Measurements from ENCODE around the gene THEMIS2. TPM values are rescaled to one million over a fixed set of nuclear protein-coding genes. Genes with fewer than 3 reads are reported as not detected.

THEMIS2 gene
- total and polyA plus RNA-seq, 2 of the 13 experiments (the other 11 are each of a cell fraction or from before 2014, with no cell fraction given) = 0.38 to 1.5 TPM

GRCh38 chr1:27889506-27889905 lies 17.2 kb downstream of the THEMIS2 start:
- Histone ChIP-seq H4K20me1 (ENCODE audit: insufficient read depth, low read length) (no peaks in the 10 kb centered on the region), H3K36me3 (replicated peaks in 1 of 2; ENCODE audit: control insufficient read depth in 1 of 2, insufficient read depth in 2 of 2, low read length in 2 of 2) (peaks cover 9 to 36% of the 10 kb centered on the region in 2 experiments), H3K27me3 (ENCODE audit: control insufficient read depth in 1 of 2, insufficient read depth in 2 of 2, low read length in 2 of 2) (no peaks in the 10 kb centered on the region), H3K79me2 (ENCODE audit: insufficient read depth, low read length) (no peaks in the 10 kb centered on the region), H3K4me2 (ENCODE audit: low read depth, low read length) (no peak overlapping the region), H2AFZ (ENCODE audit: low read length) (no peak overlapping the region), H3K9ac (ENCODE audit: insufficient read depth, low read depth, low read length) (no peak overlapping the region), H3K27ac (ENCODE audit: extremely low read length, insufficient read depth, low read length) (no peak overlapping the region), H3K4me3 (replicated peaks in 1 of 3; ENCODE audit: insufficient read depth in 1 of 3, low read depth in 2 of 3, low read length in 3 of 3) (no peak overlapping the region), H3K4me1 (ENCODE audit: insufficient read depth, low read length) (no peaks in the 10 kb centered on the region), H3K9me3 (ENCODE audit: low read length) (no peaks in the 10 kb centered on the region)
- no TSS peak for BruUV-seq (replicated peaks)
- ATAC-seq (no peak), FAIRE-seq (no peak), DNase-seq (ENCODE audit: low spot score) (no peak)
- 96% methylated on average over 3 of the region's 3 CpGs for WGBS (ENCODE audit: low lambda C conversion rate)
- intact Hi-C loops (cut with micrococcal nuclease; ENCODE audit: unreplicated experiment) = no loop called here
- TF ChIP-seq ZSCAN12 (CRISPR knock-in tag; IDR thresholded peaks at IDR 0.05) (no peak), TOE1 (CRISPR knock-in tag; IDR thresholded peaks at IDR 0.05) (no peak), ZNF138 (CRISPR knock-in tag; IDR thresholded peaks at IDR 0.05; ENCODE audit: low read depth) (no peak), CSRNP2 (CRISPR knock-in tag; conservative IDR thresholded peaks at IDR 0.05; ENCODE audit: low read depth) (no peak), ZC3H4 (CRISPR knock-in tag; IDR thresholded peaks at IDR 0.05; ENCODE audit: borderline replicate concordance) (no peak), ZNF557 (CRISPR knock-in tag; IDR thresholded peaks at IDR 0.05) (no peak), EEA1 (CRISPR knock-in tag; IDR thresholded peaks at IDR 0.05; ENCODE audit: borderline replicate concordance) (no peak), ZBTB7B (CRISPR knock-in tag; IDR thresholded peaks at IDR 0.05) (no peak), ZNF331 (CRISPR knock-in tag; IDR thresholded peaks at IDR 0.05) (no peak), HDAC1 (CRISPR knock-in tag; IDR thresholded peaks at IDR 0.05) (no peak), ZNF441 (CRISPR knock-in tag; IDR thresholded peaks at IDR 0.05; ENCODE audit: borderline replicate concordance) (no peak), MYC (CRISPR knock-in tag; IDR thresholded peaks at IDR 0.05; ENCODE audit: borderline replicate concordance) (no peak), CCDC6 (CRISPR knock-in tag; IDR thresholded peaks at IDR 0.05) (no peak), ARNT2 (CRISPR knock-in tag; IDR thresholded peaks at IDR 0.05; ENCODE audit: low read depth) (no peak), ZNF18 (CRISPR knock-in tag; IDR thresholded peaks at IDR 0.05; ENCODE audit: insufficient replicate concordance) (no peak), ZNF280B (CRISPR knock-in tag; IDR thresholded peaks at IDR 0.05; ENCODE audit: borderline replicate concordance) (no peak), SCMH1 (CRISPR knock-in tag; IDR thresholded peaks at IDR 0.05; ENCODE audit: borderline replicate concordance) (no peak), ISL2 (CRISPR knock-in tag; IDR thresholded peaks at IDR 0.05) (no peak), CENPT (CRISPR knock-in tag; IDR thresholded peaks at IDR 0.05; ENCODE audit: low read depth) (no peak)
- CTCF ChIA-PET (ENCODE audit: low intra/inter-chr PET ratio, low total read pairs) = no interaction called here
- POLR2A ChIA-PET = no interaction called here
- in situ Hi-C loops (cut with HindIII; ENCODE audit: extremely low pct_ligation_motif_present, low pct_unique_long_range_greater_than_20kb) = no loop called here

Measured in HepG2 (cell line).